A549 (cell line): ENCODE measurements around the gene RAP1GAP2. TPM values are rescaled to one million over a fixed set of nuclear protein-coding genes. Genes with fewer than 3 reads are reported as not detected.
A peak's percentile ranks its signal among the peaks of the same experiment; 100 is the strongest.

Source experiments
- ATAC-seq, 2 experiments: fragments of 200-7000 bp in 1 of 2; fragments of >200 bp in 1 of 2; cut with Nextera tagmentation in 1 of 2; cut with Tn5 transposase in 1 of 2; 3 replicates each; pipeline versions ENCODE4 v1.8.0 to v1.9.1; 2018 to 2020; ENCODE audit warnings: mild to moderate bottlenecking in 1 of 2, moderate library complexity in 1 of 2
- CTCF ChIA-PET: fragments of 300-600 bp; sonication (Branson Sonifier 250); formaldehyde crosslinking; extraction: SDS; loops from one replicate; lab custom pipeline; 2021; ENCODE audit warnings: antibody characterized with exemption, inconsistent platforms; lab: Yijun Ruan, JAX
- POLR2A ChIA-PET: fragments of 350-600 bp; formaldehyde crosslinking; extraction: SDS; loops from one replicate; lab custom pipeline; 2021; ENCODE audit warnings: antibody characterized with exemption, inconsistent platforms; lab: Yijun Ruan, JAX
- DNase-seq, 2 experiments: peaks; one replicate each; pipeline versions ENCODE4 v3.0.0 to v3.0.0-alpha.2; 2011 to 2016; ENCODE audit warnings: low read depth in 1 of 2, low spot score in 1 of 2
- FAIRE-seq: peaks from 2 replicates; lab custom pipeline; 2011; peaks lifted over from hg19 to GRCh38; lab: Jason Lieb, UNC
- H3K27ac ChIP-seq, 2 experiments: fragments of >200 bp; sonication (Bioruptor Twin); formaldehyde crosslinking; 3 replicates each; pipeline ENCODE4 v1.5.1; 2016 to 2017
- H3K4me1 ChIP-seq: fragments of >200 bp; sonication (Bioruptor Twin); formaldehyde crosslinking; 3 replicates; pipeline ENCODE4 v1.6.1; 2016
- H3K4me2 ChIP-seq: fragments of >200 bp; sonication (Bioruptor Twin); formaldehyde crosslinking; 3 replicates; pipeline ENCODE4 v1.6.1; 2016
- H3K4me3 ChIP-seq: fragments of >200 bp; sonication (Bioruptor Twin); formaldehyde crosslinking; 3 replicates; pipeline ENCODE4 v1.5.1; 2016
- H3K9me3 ChIP-seq: fragments of >200 bp; sonication (Bioruptor Twin); formaldehyde crosslinking; 3 replicates; pipeline ENCODE4 v1.6.1; 2016
- ATOH8 ChIP-seq: fragments of 250-450 bp; sonication (Bioruptor Pico); IDR thresholded peaks from 2 replicates; pipeline ENCODE4 v1.5.0; 2020; ENCODE audit warnings: low read depth, mild to moderate bottlenecking, moderate library complexity
- CEBPB ChIP-seq, 2 experiments: fragments of >200 bp in 1 of 2; sonication (Bioruptor Twin) in 1 of 2; formaldehyde crosslinking in 1 of 2; IDR thresholded peaks; 2 replicates each; pipeline ENCODE4 v1.6.1; 2012 to 2016
- CHD2 ChIP-seq: fragments of 150-350 bp; IDR thresholded peaks from 2 replicates; pipeline ENCODE4 v1.6.1; 2014; ENCODE audit warnings: low read length; ENCODE audit not compliant: partially characterized antibody
- EHF ChIP-seq: fragments of 250-450 bp; sonication (Bioruptor Pico); IDR thresholded peaks from 2 replicates; pipeline ENCODE4 v1.5.0; 2020; ENCODE audit warnings: mild to moderate bottlenecking
- EHMT2 ChIP-seq: fragments of 200-600 bp; sonication (generic); IDR thresholded peaks from 2 replicates; pipeline ENCODE4 v1.6.1; 2016; ENCODE audit warnings: antibody characterized with exemption, low read depth, mild to moderate bottlenecking, moderate library complexity
- FOSL2 ChIP-seq, 2 experiments: fragments of 450-650 bp in 1 of 2; fragments of >200 bp in 1 of 2; sonication (Bioruptor Twin) in 1 of 2; formaldehyde crosslinking; IDR thresholded peaks; 2 replicates each; pipeline versions ENCODE4 v1.5.0 to v1.6.1; 2016 to 2020; ENCODE audit warnings: mild to moderate bottlenecking in 1 of 2, moderate library complexity in 1 of 2
- HDAC2 ChIP-seq: fragments of 200-600 bp; sonication (generic); IDR thresholded peaks from 2 replicates; pipeline ENCODE4 v1.6.1; 2016
- HOXA7 ChIP-seq: fragments of 250-450 bp; sonication (Bioruptor Pico); IDR thresholded peaks from 2 replicates; pipeline ENCODE4 v1.5.0; 2020; ENCODE audit warnings: mild to moderate bottlenecking, moderate library complexity
- HOXB13 ChIP-seq: fragments of 250-450 bp; sonication (Bioruptor Pico); IDR thresholded peaks from 2 replicates; pipeline ENCODE4 v1.5.0; 2020; ENCODE audit warnings: low read depth, mild to moderate bottlenecking, moderate library complexity
- JUNB ChIP-seq: fragments of >200 bp; sonication (Bioruptor Twin); formaldehyde crosslinking; IDR thresholded peaks from 2 replicates; pipeline ENCODE4 v1.6.1; 2016
- KDM5A ChIP-seq: fragments of 200-600 bp; sonication (generic); IDR thresholded peaks from 2 replicates; pipeline ENCODE4 v1.6.1; 2016; ENCODE audit warnings: antibody characterized with exemption, mild to moderate bottlenecking
- MAFK ChIP-seq: fragments of 450-650 bp; IDR thresholded peaks from 2 replicates; pipeline ENCODE4 v1.6.1; 2014; ENCODE audit not compliant: partially characterized antibody
- SREBF2 ChIP-seq: fragments of 450-650 bp; IDR thresholded peaks from 2 replicates; pipeline ENCODE4 v1.6.1; 2014; ENCODE audit warnings: mild to moderate bottlenecking, moderate library complexity
- TFCP2L1 ChIP-seq: fragments of 250-450 bp; sonication (Bioruptor Pico); IDR thresholded peaks from 2 replicates; pipeline ENCODE4 v1.5.0; 2021; ENCODE audit warnings: mild to moderate bottlenecking
- ZC3H11A ChIP-seq: fragments of 450-650 bp; IDR thresholded peaks from 2 replicates; pipeline ENCODE4 v1.6.1; 2014; ENCODE audit warnings: antibody characterized with exemption, mild to moderate bottlenecking
- ZSCAN20 ChIP-seq: fragments of 250-450 bp; sonication (Bioruptor Pico); IDR thresholded peaks from 2 replicates; pipeline ENCODE4 v1.8.0; 2022; ENCODE audit warnings: mild to moderate bottlenecking, moderate library complexity
- WGBS: methylation state at CpG from one replicate; pipeline ENCODE4 v1.1.6; 2017; ENCODE audit errors: missing lambda C conversion rate; 5-methylcytosine and 5-hydroxymethylcytosine counted together
- polyA plus RNA-seq, 4 experiments: library from polyadenylated mRNA; depleted of rRNA in 3 of 4; stranded (reverse); fragments of >200 nt; fragmentation: RNase III in 1 of 4; extraction: RNeasy Plus Mini Kit Qiagen cat#74134 plus additional on column Dnase treatment in 1 of 4; gene quantifications; 2 replicates in 3 of 4; 3 replicates in 1 of 4; pipeline ENCODE4 v1.2.3, GENCODE V29; 2011 to 2017
- TF ChIP-seq, protein P1 (sequence below): IDR thresholded peaks from 2 replicates; pipeline ENCODE4 v1.6.1; 2012; ENCODE audit warnings: low read depth, borderline replicate concordance
- TF ChIP-seq, protein P2 (sequence below): fragments of 250-450 bp; sonication (Bioruptor Pico); IDR thresholded peaks from 2 replicates; pipeline ENCODE4 v1.5.0; 2021; ENCODE audit warnings: mild to moderate bottlenecking, moderate library complexity, borderline replicate concordance
- TF ChIP-seq, protein P3 (sequence below): fragments of >200 bp; sonication (Bioruptor Twin); formaldehyde crosslinking; IDR thresholded peaks from 3 replicates; pipeline ENCODE4 v1.6.1; 2016

The RAP1GAP2 gene
- polyA plus RNA-seq, 2 of the 4 experiments (the other 2 are of a cell fraction): 8.3 to 20.8 TPM

GRCh38 chr17:2869604-2870003 is 73.4 kb downstream of the RAP1GAP2 start:
- Histone ChIP-seq H3K4me1 (peaks cover 24% of the 10 kb centered on the region), H3K27ac (0 out of 6 replicates have a peak overlapping the region, but pooled peaks of 1 of the 2 experiments have one; percentile 1), H3K4me3 (no peak overlapping the region), H3K4me2 (no peak overlapping the region), H3K9me3 (no peaks in the 10 kb centered on the region)
- no peak for ATAC-seq
- CTCF ChIA-PET: interaction anchor here (0.6 to 5.3 kb wide), 4 partner anchors 11 to 51 kb away, joined by 3 to 30 read pairs (median 5); no protein-coding TSS in a partner anchor
- POLR2A ChIA-PET: no interaction called here
- WGBS: 91% methylated on average over 13 of the region's 13 CpGs
- TF ChIP-seq MAFK (no peak), JUNB (no peak), ATOH8 (CRISPR knock-in tag) (no peak), HDAC2 (no peak), ZC3H11A (no peak), HOXB13 (CRISPR knock-in tag) (no peak), ZSCAN20 (CRISPR knock-in tag) (no peak), KDM5A (no peak), EHF (CRISPR knock-in tag) (no peak), EHMT2 (no peak)
- TF ChIP-seq, protein P1, sequence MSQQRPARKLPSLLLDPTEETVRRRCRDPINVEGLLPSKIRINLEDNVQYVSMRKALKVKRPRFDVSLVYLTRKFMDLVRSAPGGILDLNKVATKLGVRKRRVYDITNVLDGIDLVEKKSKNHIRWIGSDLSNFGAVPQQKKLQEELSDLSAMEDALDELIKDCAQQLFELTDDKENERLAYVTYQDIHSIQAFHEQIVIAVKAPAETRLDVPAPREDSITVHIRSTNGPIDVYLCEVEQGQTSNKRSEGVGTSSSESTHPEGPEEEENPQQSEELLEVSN: no peak
- TF ChIP-seq, all 56 proteins: peak for 0
- DNase-seq (no peak), FAIRE-seq (no peak)

GRCh38 chr17:2871205-2871604 is 75.0 kb downstream of the RAP1GAP2 start:
- 91% methylated on average over 7 of the region's 7 CpGs for WGBS
- Histone ChIP-seq H3K4me1 (peaks cover 25% of the 10 kb centered on the region), H3K4me3 (no peak overlapping the region), H3K4me2 (no peak overlapping the region), H3K27ac (peak overlapping the region in 1 of 2 experiments; percentile 9; a peak in 1 of 6 replicates), H3K9me3 (no peaks in the 10 kb centered on the region)
- POLR2A ChIA-PET: interaction anchor here (1.2 to 1.4 kb wide), 2 partner anchors 22 kb away, joined by 3 read pairs; no protein-coding TSS in a partner anchor
- FAIRE-seq (no peak), DNase-seq (no peak), ATAC-seq (no peak)
- CTCF ChIA-PET: interaction anchor here (1.1 to 5.3 kb wide), 4 partner anchors 22 to 142 kb away, joined by 3 to 30 read pairs (median 6); no protein-coding TSS in a partner anchor
- TF ChIP-seq HOXA7 (no peak), HDAC2 (no peak), CHD2 (no peak), KDM5A (no peak), ZC3H11A (no peak), CEBPB (IDR thresholded peaks at IDR 0.05) (no peak), SREBF2 (no peak), TFCP2L1 (CRISPR knock-in tag) (no peak)
- TF ChIP-seq, protein P2, sequence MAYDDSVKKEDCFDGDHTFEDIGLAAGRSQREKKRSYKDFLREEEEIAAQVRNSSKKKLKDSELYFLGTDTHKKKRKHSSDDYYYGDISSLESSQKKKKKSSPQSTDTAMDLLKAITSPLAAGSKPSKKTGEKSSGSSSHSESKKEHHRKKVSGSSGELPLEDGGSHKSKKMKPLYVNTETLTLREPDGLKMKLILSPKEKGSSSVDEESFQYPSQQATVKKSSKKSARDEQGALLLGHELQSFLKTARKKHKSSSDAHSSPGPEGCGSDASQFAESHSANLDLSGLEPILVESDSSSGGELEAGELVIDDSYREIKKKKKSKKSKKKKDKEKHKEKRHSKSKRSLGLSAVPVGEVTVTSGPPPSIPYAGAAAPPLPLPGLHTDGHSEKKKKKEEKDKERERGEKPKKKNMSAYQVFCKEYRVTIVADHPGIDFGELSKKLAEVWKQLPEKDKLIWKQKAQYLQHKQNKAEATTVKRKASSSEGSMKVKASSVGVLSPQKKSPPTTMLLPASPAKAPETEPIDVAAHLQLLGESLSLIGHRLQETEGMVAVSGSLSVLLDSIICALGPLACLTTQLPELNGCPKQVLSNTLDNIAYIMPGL: no peak
- TF ChIP-seq, protein P3, sequence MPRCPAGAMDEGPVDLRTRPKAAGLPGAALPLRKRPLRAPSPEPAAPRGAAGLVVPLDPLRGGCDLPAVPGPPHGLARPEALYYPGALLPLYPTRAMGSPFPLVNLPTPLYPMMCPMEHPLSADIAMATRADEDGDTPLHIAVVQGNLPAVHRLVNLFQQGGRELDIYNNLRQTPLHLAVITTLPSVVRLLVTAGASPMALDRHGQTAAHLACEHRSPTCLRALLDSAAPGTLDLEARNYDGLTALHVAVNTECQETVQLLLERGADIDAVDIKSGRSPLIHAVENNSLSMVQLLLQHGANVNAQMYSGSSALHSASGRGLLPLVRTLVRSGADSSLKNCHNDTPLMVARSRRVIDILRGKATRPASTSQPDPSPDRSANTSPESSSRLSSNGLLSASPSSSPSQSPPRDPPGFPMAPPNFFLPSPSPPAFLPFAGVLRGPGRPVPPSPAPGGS: no peak

GRCh38 chr17:2871720-2872119 is 75.5 kb downstream of the RAP1GAP2 start:
- Histone ChIP-seq H3K27ac (no peak overlapping the region; a peak in 1 of 6 replicates), H3K9me3 (no peaks in the 10 kb centered on the region), H3K4me1 (peaks cover 23% of the 10 kb centered on the region), H3K4me3 (no peak overlapping the region), H3K4me2 (no peak overlapping the region)
- FAIRE-seq (no peak), DNase-seq (no peak), ATAC-seq (no peak)
- WGBS: 88% methylated on average over 9 of the region's 9 CpGs
- ChIA-PET CTCF (interaction anchor here (1.1 to 5.3 kb wide), 4 partner anchors 23 to 141 kb away, joined by 3 to 30 read pairs (median 6); no protein-coding TSS in a partner anchor), POLR2A (interaction anchor here (1.2 to 1.4 kb wide), 2 partner anchors 21 to 23 kb away, joined by 3 read pairs; no protein-coding TSS in a partner anchor)
- TF ChIP-seq ATOH8 (CRISPR knock-in tag) (no peak), FOSL2 (IDR thresholded peaks at IDR 0.05) (no peak), FOSL2 (CRISPR knock-in tag; IDR thresholded peaks at IDR 0.05) (peak; percentile 4; the same call in 1 of the 2 replicates)
